HUES48 (cell line): ENCODE results near the gene YJEFN3.

Experiments
- H3K27ac ChIP-seq: one replicate; pipeline ENCODE4 v1.7.0; 2013; ENCODE audit warnings: low read depth, low read length, inconsistent platforms
- H3K27me3 ChIP-seq: 2 replicates; pipeline ENCODE4 v1.6.1; 2013; ENCODE audit warnings: mild to moderate bottlenecking, low read length; ENCODE audit not compliant: control insufficient read depth, insufficient read depth
- H3K36me3 ChIP-seq: 2 replicates; pipeline ENCODE4 v1.6.1; 2013; ENCODE audit warnings: low read length; ENCODE audit not compliant: control insufficient read depth, insufficient read depth
- H3K4me1 ChIP-seq: 2 replicates; pipeline ENCODE4 v1.6.1; 2013; ENCODE audit warnings: mild to moderate bottlenecking, low read length; ENCODE audit not compliant: control insufficient read depth, insufficient read depth
- H3K4me3 ChIP-seq: 2 replicates; pipeline ENCODE4 v1.5.1; 2013; ENCODE audit warnings: mild to moderate bottlenecking, low read depth, low read length
- H3K9ac ChIP-seq: 2 replicates; pipeline ENCODE4 v1.6.1; 2013; ENCODE audit warnings: mild to moderate bottlenecking, low read depth, low read length, moderate library complexity
- H3K9me3 ChIP-seq: 2 replicates; pipeline ENCODE4 v1.6.1; 2013; ENCODE audit warnings: low read length; ENCODE audit not compliant: control insufficient read depth, insufficient read depth

The YJEFN3 gene

DNA sequence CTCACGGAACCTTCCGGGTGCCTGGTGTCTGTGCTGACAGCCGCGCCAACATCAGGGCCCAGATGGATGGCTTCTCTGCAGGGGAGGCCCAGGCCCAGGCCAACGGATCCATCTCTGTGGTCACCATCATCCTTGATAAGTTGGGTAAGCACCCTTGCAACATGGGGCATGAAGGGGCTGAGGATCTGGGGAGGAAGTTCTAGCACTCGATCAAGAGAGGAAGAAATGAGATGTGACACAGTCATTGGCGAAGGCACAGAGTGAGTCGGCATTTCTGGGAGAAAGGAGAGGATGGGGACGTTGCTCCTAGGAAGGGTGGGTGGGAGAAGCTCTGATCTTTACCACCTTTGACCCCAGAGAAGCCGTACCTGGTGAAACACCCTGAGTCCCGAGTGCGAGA lies 13.8 kb downstream of the YJEFN3 start:
- no peaks in the 10 kb centered on the region for H3K36me3 ChIP-seq
- no peak overlapping the region for H3K4me3 ChIP-seq
- H3K27me3 ChIP-seq, result peaks cover 27% of the 10 kb centered on the region
- no peaks in the 10 kb centered on the region for H3K4me1 ChIP-seq
- no peaks in the 10 kb centered on the region for H3K9me3 ChIP-seq
- H3K9ac ChIP-seq, result no peak overlapping the region
- no peak overlapping the region for H3K27ac ChIP-seq

DNA sequence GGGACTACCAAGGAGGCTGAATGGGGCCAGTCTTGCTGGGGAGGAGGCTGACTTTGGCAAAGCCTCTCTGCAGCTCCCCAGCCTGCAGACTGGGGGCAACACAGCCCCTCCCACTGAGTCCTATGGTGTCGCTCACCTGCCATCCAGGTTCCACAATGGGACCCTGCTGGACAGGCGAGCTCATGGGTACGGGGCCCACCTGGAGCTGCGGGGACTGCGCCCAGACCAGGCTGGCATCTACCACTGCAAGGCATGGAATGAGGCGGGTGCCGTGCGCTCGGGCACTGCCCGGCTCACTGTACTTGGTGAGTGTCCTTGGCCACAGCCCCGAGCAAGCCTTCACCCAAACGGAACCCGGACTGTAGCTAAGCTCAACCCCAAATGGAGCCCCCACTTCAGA lies 14.4 kb downstream of the YJEFN3 start:
- Histone ChIP-seq H3K36me3 (no peaks in the 10 kb centered on the region), H3K9me3 (no peaks in the 10 kb centered on the region), H3K27ac (no peak overlapping the region), H3K9ac (no peak overlapping the region), H3K4me1 (no peaks in the 10 kb centered on the region), H3K4me3 (no peak overlapping the region), H3K27me3 (peaks cover 24% of the 10 kb centered on the region)

DNA sequence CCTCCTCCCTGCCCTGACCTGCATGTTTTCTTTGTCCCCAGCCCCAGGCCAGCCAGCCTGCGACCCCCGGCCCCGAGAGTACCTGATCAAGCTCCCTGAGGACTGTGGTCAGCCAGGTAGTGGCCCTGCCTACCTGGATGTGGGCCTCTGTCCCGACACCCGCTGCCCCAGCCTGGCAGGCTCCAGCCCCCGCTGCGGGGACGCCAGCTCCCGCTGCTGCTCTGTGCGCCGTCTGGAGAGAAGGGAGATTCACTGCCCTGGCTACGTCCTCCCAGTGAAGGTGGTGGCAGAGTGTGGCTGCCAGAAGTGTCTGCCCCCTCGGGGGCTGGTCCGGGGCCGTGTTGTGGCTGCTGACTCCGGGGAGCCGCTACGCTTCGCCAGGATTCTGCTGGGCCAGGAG lies 14.9 kb downstream of the YJEFN3 start:
- Histone ChIP-seq H3K4me3 (no peak overlapping the region), H3K36me3 (no peaks in the 10 kb centered on the region), H3K9ac (no peak overlapping the region), H3K27me3 (peaks cover 19% of the 10 kb centered on the region), H3K4me1 (no peaks in the 10 kb centered on the region), H3K9me3 (no peaks in the 10 kb centered on the region), H3K27ac (no peak overlapping the region)

DNA sequence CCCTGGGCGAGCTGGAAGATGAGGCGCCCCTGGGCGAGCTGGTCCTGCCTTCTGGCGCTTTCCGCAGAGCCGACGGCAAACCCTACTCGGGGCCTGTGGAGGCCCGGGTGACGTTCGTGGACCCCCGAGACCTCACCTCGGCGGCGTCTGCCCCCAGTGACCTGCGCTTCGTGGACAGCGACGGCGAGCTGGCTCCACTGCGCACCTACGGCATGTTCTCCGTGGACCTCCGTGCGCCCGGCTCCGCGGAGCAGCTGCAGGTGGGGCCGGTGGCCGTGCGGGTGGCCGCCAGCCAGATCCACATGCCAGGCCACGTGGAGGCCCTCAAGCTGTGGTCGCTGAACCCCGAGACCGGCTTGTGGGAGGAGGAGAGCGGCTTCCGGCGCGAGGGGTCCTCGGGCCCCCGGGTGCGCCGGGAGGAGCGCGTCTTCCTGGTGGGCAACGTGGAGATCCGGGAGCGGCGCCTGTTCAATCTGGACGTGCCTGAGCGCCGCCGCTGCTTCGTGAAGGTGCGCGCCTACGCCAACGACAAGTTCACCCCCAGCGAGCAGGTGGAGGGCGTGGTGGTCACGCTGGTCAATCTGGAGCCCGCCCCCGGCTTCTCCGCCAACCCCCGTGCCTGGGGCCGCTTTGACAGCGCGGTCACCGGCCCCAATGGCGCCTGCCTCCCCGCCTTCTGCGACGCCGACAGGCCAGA lies 15.7 kb downstream of the YJEFN3 start:
- H3K9ac ChIP-seq, result no peak overlapping the region
- peaks cover 13% of the 10 kb centered on the region for H3K27me3 ChIP-seq
- no peaks in the 10 kb centered on the region for H3K36me3 ChIP-seq
- H3K27ac ChIP-seq, result no peak overlapping the region
- H3K4me1 ChIP-seq, result no peaks in the 10 kb centered on the region
- H3K9me3 ChIP-seq, result no peaks in the 10 kb centered on the region
- no peak overlapping the region for H3K4me3 ChIP-seq

DNA sequence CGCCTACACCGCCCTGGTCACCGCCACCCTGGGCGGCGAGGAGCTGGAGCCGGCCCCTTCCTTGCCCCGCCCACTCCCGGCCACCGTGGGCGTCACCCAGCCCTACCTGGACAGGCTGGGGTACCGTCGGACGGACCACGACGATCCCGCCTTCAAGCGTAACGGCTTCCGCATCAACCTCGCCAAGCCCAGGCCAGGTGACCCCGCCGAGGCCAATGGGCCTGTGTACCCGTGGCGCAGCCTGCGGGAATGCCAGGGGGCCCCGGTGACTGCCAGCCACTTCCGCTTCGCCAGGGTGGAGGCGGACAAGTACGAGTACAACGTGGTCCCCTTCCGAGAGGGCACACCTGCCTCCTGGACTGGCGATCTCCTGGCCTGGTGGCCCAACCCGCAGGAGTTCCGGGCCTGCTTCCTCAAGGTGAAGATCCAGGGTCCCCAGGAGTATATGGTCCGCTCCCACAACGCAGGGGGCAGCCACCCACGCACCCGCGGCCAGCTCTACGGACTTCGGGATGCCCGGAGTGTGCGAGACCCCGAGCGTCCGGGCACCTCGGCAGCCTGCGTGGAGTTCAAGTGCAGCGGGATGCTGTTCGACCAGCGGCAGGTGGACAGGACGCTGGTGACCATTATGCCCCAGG lies 16.4 kb downstream of the YJEFN3 start:
- no peaks in the 10 kb centered on the region for H3K4me1 ChIP-seq
- H3K9me3 ChIP-seq, result no peaks in the 10 kb centered on the region
- no peak overlapping the region for H3K27ac ChIP-seq
- H3K4me3 ChIP-seq, result no peak overlapping the region
- no peaks in the 10 kb centered on the region for H3K36me3 ChIP-seq
- peaks cover 6% of the 10 kb centered on the region for H3K27me3 ChIP-seq
- H3K9ac ChIP-seq, result no peak overlapping the region

DNA sequence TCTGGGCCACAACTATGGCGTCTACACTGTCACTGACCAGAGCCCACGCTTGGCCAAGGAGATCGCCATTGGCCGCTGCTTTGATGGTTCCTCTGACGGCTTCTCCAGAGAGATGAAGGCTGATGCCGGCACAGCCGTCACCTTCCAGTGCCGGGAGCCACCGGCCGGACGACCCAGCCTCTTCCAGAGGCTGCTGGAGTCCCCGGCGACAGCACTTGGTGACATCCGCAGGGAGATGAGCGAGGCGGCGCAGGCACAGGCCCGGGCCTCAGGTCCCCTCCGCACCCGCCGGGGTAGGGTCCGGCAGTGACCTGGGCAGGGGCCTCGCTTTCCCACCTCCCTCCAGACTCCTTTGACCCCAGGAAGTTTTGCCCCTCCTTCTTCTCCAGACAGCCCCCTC lies 17.0 kb downstream of the YJEFN3 start:
- no peak overlapping the region for H3K4me3 ChIP-seq
- H3K27me3 ChIP-seq, result peaks cover 2% of the 10 kb centered on the region; the same call in 1 of the 2 replicates
- no peak overlapping the region for H3K27ac ChIP-seq
- H3K4me1 ChIP-seq, result no peaks in the 10 kb centered on the region
- no peaks in the 10 kb centered on the region for H3K36me3 ChIP-seq
- H3K9me3 ChIP-seq, result no peaks in the 10 kb centered on the region
- no peak overlapping the region for H3K9ac ChIP-seq

DNA sequence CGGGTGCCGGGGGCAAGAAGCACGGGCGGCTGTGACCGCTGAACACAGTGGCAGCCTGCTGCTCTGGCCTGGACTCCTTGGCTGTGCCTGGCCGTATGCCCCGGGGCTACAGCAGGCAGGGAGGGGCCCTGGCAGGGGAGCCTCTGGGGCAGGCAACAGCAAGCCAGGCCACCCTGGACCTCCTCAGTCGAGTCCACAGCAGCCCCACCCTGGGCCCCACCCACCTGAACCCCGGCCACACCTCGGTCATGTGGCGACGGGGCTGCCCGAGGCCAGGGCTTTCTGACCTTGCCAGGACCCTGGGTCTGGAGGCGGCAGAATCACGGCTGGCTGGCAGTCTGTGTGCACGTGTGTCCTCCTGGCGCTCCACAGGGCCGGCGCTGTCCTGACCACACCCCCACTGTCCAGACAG lies 18.0 kb downstream of the YJEFN3 start:
- H3K9me3 ChIP-seq, result no peaks in the 10 kb centered on the region
- H3K27me3 ChIP-seq, result no peaks in the 10 kb centered on the region
- H3K27ac ChIP-seq, result no peak overlapping the region
- no peak overlapping the region for H3K9ac ChIP-seq
- no peak overlapping the region for H3K4me3 ChIP-seq
- no peaks in the 10 kb centered on the region for H3K4me1 ChIP-seq
- H3K36me3 ChIP-seq, result no peaks in the 10 kb centered on the region

DNA sequence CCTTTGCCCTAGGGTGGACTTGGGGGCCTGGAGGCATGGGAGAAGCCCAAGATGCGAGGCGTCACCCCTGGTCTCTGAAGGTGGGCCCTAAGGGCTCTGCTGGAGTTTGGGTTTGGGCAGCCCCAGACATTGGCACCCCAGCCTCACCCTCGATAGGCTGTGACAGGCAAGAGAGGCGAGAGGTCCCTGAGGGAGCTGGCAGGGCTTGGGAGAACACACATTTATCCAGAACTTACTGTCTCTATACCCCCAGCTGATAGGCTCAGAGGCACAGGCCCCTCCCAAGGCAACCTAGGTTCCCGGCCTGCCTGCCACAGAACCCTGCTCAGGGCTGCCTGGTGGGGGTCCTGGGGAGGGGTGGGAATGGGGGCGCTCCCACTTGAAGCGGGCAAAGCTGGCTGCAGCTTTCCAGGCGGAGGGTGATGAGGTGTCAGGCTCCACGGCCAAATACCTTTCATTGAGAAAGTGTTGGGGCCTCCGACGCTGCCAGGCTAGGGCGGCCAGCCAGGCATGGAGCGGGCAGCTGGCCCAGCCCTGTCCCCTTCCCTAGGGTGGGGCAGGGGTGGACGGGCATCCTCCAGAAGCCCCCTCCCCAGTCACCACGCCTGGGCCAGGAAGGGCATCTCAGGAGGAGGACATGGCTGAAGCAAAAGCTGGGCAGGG lies 19.1 kb downstream of the YJEFN3 start:
- Histone ChIP-seq H3K27ac (no peak overlapping the region), H3K4me3 (no peak overlapping the region), H3K27me3 (no peaks in the 10 kb centered on the region), H3K36me3 (no peaks in the 10 kb centered on the region), H3K9me3 (no peaks in the 10 kb centered on the region), H3K4me1 (no peaks in the 10 kb centered on the region), H3K9ac (no peak overlapping the region)

DNA sequence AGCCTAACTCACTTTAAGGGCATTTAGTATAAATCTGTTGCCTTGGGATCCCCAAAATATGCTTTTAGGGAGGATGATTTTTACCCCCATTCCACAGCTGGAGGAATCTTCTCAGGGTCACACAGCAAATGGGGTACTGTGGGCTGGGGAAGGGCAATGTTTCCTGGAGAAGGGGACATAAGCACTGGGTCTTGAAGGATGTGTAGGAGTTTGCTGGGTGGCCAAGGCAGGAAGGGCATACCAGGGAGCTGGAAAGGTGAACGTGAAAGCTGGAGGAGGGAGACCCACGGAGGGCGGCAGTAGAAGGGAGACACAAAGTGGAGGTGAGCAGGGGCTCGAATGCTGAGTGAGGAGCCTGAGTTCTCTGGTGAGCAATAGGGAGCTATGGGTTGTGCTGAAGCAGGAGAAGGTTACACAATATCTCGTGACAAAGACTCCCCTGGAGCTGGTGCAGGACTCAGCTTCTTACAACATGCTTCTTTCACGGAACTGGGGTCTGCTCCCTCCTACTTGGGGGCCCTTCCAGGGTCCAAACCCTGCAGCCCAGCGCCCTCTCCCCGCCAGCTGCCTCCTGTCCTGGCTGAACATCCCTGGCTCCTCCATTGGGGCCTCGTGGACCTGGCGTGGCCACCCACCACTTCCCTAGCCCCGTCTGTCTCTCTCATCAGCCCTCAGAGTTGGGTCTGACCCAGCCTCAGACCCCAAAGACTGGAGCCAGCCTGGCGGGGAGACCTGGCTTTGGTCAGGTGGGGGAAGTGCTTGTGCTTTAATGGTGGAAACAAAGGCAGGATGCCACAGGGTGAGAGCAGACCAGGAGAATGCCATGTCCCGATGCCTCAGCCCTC lies 20.4 kb downstream of the YJEFN3 start:
- Histone ChIP-seq H3K4me1 (no peaks in the 10 kb centered on the region), H3K27me3 (no peaks in the 10 kb centered on the region), H3K4me3 (no peak overlapping the region), H3K9ac (no peak overlapping the region), H3K27ac (no peak overlapping the region), H3K36me3 (no peaks in the 10 kb centered on the region), H3K9me3 (no peaks in the 10 kb centered on the region)

DNA sequence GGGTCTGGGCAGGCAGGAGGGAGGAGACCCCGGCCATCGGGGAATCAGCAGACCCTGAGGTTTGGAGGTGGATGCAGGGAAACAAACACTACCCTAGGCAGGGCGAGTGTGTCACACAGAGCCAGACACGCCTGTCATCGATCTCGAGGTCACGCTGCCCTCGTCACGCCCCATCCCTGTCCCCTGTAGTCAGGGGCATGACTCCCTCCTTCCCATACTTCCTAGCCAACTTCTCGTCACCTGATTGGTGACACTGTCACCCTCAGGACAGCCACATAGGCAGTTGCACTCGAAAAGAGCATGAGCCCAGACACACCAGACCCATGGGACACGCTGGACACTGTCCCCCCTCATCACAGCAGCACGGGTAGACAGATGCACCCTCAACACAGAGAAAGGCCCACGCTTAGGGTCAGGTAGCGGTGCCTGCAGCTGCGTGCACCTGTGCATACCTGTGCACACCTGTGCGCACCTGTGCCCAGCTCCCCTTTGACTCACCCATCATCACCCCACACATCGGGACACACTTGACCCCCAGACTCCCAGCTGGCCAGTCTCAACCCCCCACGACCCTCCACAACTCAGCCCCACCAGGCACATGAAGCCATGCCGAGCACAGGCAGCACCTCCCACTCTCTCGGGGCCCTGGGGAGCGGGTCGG lies 21.2 kb downstream of the YJEFN3 start:
- Histone ChIP-seq H3K9me3 (no peaks in the 10 kb centered on the region), H3K9ac (no peak overlapping the region), H3K4me1 (no peaks in the 10 kb centered on the region)

More for the DNA sequence above, 21.2 kb downstream of the YJEFN3 start:
- Histone ChIP-seq H3K36me3 (no peaks in the 10 kb centered on the region), H3K4me3 (no peak overlapping the region), H3K27me3 (no peaks in the 10 kb centered on the region), H3K27ac (no peak overlapping the region)
